Activated naive CD4-positive, alpha-beta T cell treated with anti-CD3 and anti-CD28 coated beads, Interleukin-2, amount 50 U/mL, for 24 hours (primary cell): ENCODE results near the gene DMAP1.

ENCODE experiments used
- H3K27ac Mint-ChIP-seq: one replicate; pipeline ENCODE4 v1.8.0; 2021; ENCODE audit warnings: mild to moderate bottlenecking, mixed read lengths
- H3K27me3 Mint-ChIP-seq: one replicate; pipeline ENCODE4 v1.8.0; 2021; ENCODE audit warnings: mixed read lengths
- H3K36me3 Mint-ChIP-seq: one replicate; pipeline ENCODE4 v1.8.0; 2021; ENCODE audit warnings: mixed read lengths
- H3K4me1 Mint-ChIP-seq: one replicate; pipeline ENCODE4 v1.8.0; 2021; ENCODE audit warnings: mixed read lengths
- H3K4me3 Mint-ChIP-seq: one replicate; pipeline ENCODE4 v1.8.0; 2021; ENCODE audit warnings: mild to moderate bottlenecking, mixed read lengths
- H3K9me3 Mint-ChIP-seq: one replicate; pipeline ENCODE4 v1.8.0; 2021; ENCODE audit warnings: mixed read lengths

The DMAP1 gene

GRCh38 chr1:44261171-44261817 is 48.0 kb downstream of the DMAP1 start:
- H3K27me3 Mint-ChIP-seq: no peaks in the 10 kb centered on the region
- H3K4me1 Mint-ChIP-seq: peaks cover 25% of the 10 kb centered on the region
- H3K27ac Mint-ChIP-seq: no peak overlapping the region
- peaks cover 3% of the 10 kb centered on the region for H3K36me3 Mint-ChIP-seq
- H3K4me3 Mint-ChIP-seq: no peak overlapping the region
- no peaks in the 10 kb centered on the region for H3K9me3 Mint-ChIP-seq

GRCh38 chr1:44261962-44262361 is 48.7 kb downstream of the DMAP1 start:
- no peak overlapping the region for H3K27ac Mint-ChIP-seq
- no peaks in the 10 kb centered on the region for H3K27me3 Mint-ChIP-seq
- no peak overlapping the region for H3K4me3 Mint-ChIP-seq
- H3K4me1 Mint-ChIP-seq: peaks cover 25% of the 10 kb centered on the region
- no peaks in the 10 kb centered on the region for H3K9me3 Mint-ChIP-seq
- H3K36me3 Mint-ChIP-seq: peaks cover 2% of the 10 kb centered on the region

- peaks cover 1% of the 10 kb centered on the region for H3K36me3 Mint-ChIP-seq
Measured at GRCh38 chr1:44262414-44262813, 49.1 kb downstream of the DMAP1 start.

GRCh38 chr1:44262816-44263567 is 49.7 kb downstream of the DMAP1 start:
- H3K4me1 Mint-ChIP-seq: peaks cover 26% of the 10 kb centered on the region
- H3K27me3 Mint-ChIP-seq: no peaks in the 10 kb centered on the region
- no peak overlapping the region for H3K27ac Mint-ChIP-seq
- peaks cover 1% of the 10 kb centered on the region for H3K36me3 Mint-ChIP-seq
- no peak overlapping the region for H3K4me3 Mint-ChIP-seq
- no peaks in the 10 kb centered on the region for H3K9me3 Mint-ChIP-seq

More at GRCh38 chr1:44262414-44262813, 49.1 kb downstream of the DMAP1 start:
- H3K27me3 Mint-ChIP-seq: no peaks in the 10 kb centered on the region
- H3K4me1 Mint-ChIP-seq: peaks cover 25% of the 10 kb centered on the region
- H3K9me3 Mint-ChIP-seq: no peaks in the 10 kb centered on the region
- no peak overlapping the region for H3K4me3 Mint-ChIP-seq
- H3K27ac Mint-ChIP-seq: no peak overlapping the region

GRCh38 chr1:44263568-44264450 is 50.5 kb downstream of the DMAP1 start:
- Mint-ChIP-seq H3K36me3 (peaks cover 1% of the 10 kb centered on the region), H3K4me3 (no peak overlapping the region), H3K4me1 (peaks cover 30% of the 10 kb centered on the region), H3K27ac (peak overlapping the region; percentile 77), H3K27me3 (no peaks in the 10 kb centered on the region), H3K9me3 (no peaks in the 10 kb centered on the region)

- Mint-ChIP-seq H3K27me3 (no peaks in the 10 kb centered on the region), H3K9me3 (no peaks in the 10 kb centered on the region), H3K27ac (peak overlapping the region; percentile 24), H3K4me1 (peaks cover 35% of the 10 kb centered on the region), H3K4me3 (no peak overlapping the region), H3K36me3 (peaks cover 1% of the 10 kb centered on the region)
Measured at GRCh38 chr1:44264451-44264771, 51.1 kb downstream of the DMAP1 start.

GRCh38 chr1:44265656-44266358 is 52.5 kb downstream of the DMAP1 start:
- peaks cover 39% of the 10 kb centered on the region for H3K4me1 Mint-ChIP-seq
- no peaks in the 10 kb centered on the region for H3K9me3 Mint-ChIP-seq
- H3K27me3 Mint-ChIP-seq: no peaks in the 10 kb centered on the region
- H3K27ac Mint-ChIP-seq: no peak overlapping the region
- H3K4me3 Mint-ChIP-seq: no peak overlapping the region
- H3K36me3 Mint-ChIP-seq: peaks cover 1% of the 10 kb centered on the region

- H3K4me3 Mint-ChIP-seq: no peak overlapping the region
- H3K27ac Mint-ChIP-seq: no peak overlapping the region
- no peaks in the 10 kb centered on the region for H3K9me3 Mint-ChIP-seq
- H3K27me3 Mint-ChIP-seq: no peaks in the 10 kb centered on the region
- peaks cover 4% of the 10 kb centered on the region for H3K36me3 Mint-ChIP-seq
- peaks cover 39% of the 10 kb centered on the region for H3K4me1 Mint-ChIP-seq
Measured at GRCh38 chr1:44266400-44267344, 53.4 kb downstream of the DMAP1 start.

- H3K9me3 Mint-ChIP-seq: no peaks in the 10 kb centered on the region
- H3K4me1 Mint-ChIP-seq: peaks cover 39% of the 10 kb centered on the region
- no peak overlapping the region for H3K27ac Mint-ChIP-seq
- H3K36me3 Mint-ChIP-seq: peaks cover 4% of the 10 kb centered on the region
- no peaks in the 10 kb centered on the region for H3K27me3 Mint-ChIP-seq
- no peak overlapping the region for H3K4me3 Mint-ChIP-seq
Measured at GRCh38 chr1:44267438-44267837, 54.2 kb downstream of the DMAP1 start.

- H3K27me3 Mint-ChIP-seq: no peaks in the 10 kb centered on the region
- no peak overlapping the region for H3K4me3 Mint-ChIP-seq
- no peaks in the 10 kb centered on the region for H3K9me3 Mint-ChIP-seq
- peaks cover 4% of the 10 kb centered on the region for H3K36me3 Mint-ChIP-seq
- H3K27ac Mint-ChIP-seq: no peak overlapping the region
- H3K4me1 Mint-ChIP-seq: peaks cover 39% of the 10 kb centered on the region
Measured at GRCh38 chr1:44268054-44268453, 54.8 kb downstream of the DMAP1 start.
